Activated CD4-positive, alpha-beta T cell treated with anti-CD3 and anti-CD28 coated beads, Interleukin-2, amount 10 ng/mL, durations not matched to agents 24 days and 14 days (primary cell): ENCODE data around the gene RAPGEF5. TPM values are rescaled to one million over a fixed set of nuclear protein-coding genes. Genes with fewer than 3 reads are reported as not detected.
A peak's percentile ranks its signal among the peaks of the same experiment; 100 is the strongest.

Source experiments
- DNase-seq: peaks from one replicate; pipeline ENCODE4 v3.0.0; 2022
- H3K27ac Mint-ChIP-seq: one replicate; pipeline ENCODE4 v1.8.0; 2022; ENCODE audit warnings: mild to moderate bottlenecking, mixed read lengths
- H3K27me3 Mint-ChIP-seq: one replicate; pipeline ENCODE4 v1.8.0; 2022; ENCODE audit warnings: mixed read lengths
- H3K36me3 Mint-ChIP-seq: one replicate; pipeline ENCODE4 v1.8.0; 2022; ENCODE audit warnings: low read depth, mild to moderate bottlenecking, mixed read lengths
- H3K4me1 Mint-ChIP-seq: one replicate; pipeline ENCODE4 v1.8.0; 2021; ENCODE audit warnings: mixed read lengths
- H3K4me3 Mint-ChIP-seq: one replicate; pipeline ENCODE4 v1.8.0; 2022; ENCODE audit warnings: mild to moderate bottlenecking, moderate library complexity, mixed read lengths
- H3K9me3 Mint-ChIP-seq: one replicate; pipeline ENCODE4 v1.8.0; 2021; ENCODE audit warnings: mixed read lengths
- intact Hi-C: fragments of 100-400 bp; cut with micrococcal nuclease; formaldehyde crosslinking; loops from one replicate; pipeline ENCODE4 v1.15.1; 2023
- total RNA-seq: library from RNA; stranded (reverse); gene quantifications from 2 replicates; pipeline ENCODE4 v1.2.3, GENCODE V29; 2022

Gene RAPGEF5
- total RNA-seq, 1 donor from 2014 or later, result 0.54 TPM

DNA sequence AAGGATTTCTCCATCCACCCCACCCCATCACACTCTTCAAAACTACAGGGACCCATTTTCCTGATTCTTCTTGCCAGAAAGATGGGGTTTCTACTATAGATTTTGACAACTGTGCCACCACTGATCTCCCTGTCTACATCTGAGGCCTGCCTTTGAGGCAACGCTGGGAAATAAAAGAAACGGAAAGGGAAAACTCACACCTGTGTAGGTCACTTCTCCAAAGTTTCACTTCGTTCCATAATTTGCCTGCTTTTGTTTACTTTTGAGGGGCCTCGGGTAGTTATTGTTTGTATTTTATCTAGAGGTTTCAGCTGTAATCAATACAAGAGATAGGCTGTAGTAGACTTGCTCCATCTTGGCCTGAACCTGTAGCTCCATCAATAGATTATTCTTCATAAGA is 56.1 kb downstream of the RAPGEF5 start:
- H3K27ac Mint-ChIP-seq, result no peak overlapping the region
- H3K4me1 Mint-ChIP-seq, result no peaks in the 10 kb centered on the region
- peaks cover 3% of the 10 kb centered on the region for H3K9me3 Mint-ChIP-seq
- intact Hi-C loops, result no loop called here
- peaks cover 15% of the 10 kb centered on the region for H3K27me3 Mint-ChIP-seq
- H3K36me3 Mint-ChIP-seq, result no peaks in the 10 kb centered on the region
- H3K4me3 Mint-ChIP-seq, result no peak overlapping the region
- no peak for DNase-seq

GRCh38 chr7:22296916-22297315 is 60.0 kb downstream of the RAPGEF5 start:
- no peak for DNase-seq
- Mint-ChIP-seq H3K27me3 (peaks cover 29% of the 10 kb centered on the region), H3K4me3 (no peak overlapping the region), H3K27ac (no peak overlapping the region), H3K9me3 (no peaks in the 10 kb centered on the region), H3K4me1 (peaks cover 4% of the 10 kb centered on the region), H3K36me3 (no peaks in the 10 kb centered on the region)
- intact Hi-C loops, result no loop called here

GRCh38 chr7:22296265-22296566 is 60.7 kb downstream of the RAPGEF5 start:
- no peak for DNase-seq
- Mint-ChIP-seq H3K4me3 (no peak overlapping the region), H3K9me3 (no peaks in the 10 kb centered on the region), H3K27me3 (peaks cover 29% of the 10 kb centered on the region), H3K4me1 (peaks cover 4% of the 10 kb centered on the region), H3K27ac (no peak overlapping the region), H3K36me3 (no peaks in the 10 kb centered on the region)
- intact Hi-C loops, result no loop called here

DNA sequence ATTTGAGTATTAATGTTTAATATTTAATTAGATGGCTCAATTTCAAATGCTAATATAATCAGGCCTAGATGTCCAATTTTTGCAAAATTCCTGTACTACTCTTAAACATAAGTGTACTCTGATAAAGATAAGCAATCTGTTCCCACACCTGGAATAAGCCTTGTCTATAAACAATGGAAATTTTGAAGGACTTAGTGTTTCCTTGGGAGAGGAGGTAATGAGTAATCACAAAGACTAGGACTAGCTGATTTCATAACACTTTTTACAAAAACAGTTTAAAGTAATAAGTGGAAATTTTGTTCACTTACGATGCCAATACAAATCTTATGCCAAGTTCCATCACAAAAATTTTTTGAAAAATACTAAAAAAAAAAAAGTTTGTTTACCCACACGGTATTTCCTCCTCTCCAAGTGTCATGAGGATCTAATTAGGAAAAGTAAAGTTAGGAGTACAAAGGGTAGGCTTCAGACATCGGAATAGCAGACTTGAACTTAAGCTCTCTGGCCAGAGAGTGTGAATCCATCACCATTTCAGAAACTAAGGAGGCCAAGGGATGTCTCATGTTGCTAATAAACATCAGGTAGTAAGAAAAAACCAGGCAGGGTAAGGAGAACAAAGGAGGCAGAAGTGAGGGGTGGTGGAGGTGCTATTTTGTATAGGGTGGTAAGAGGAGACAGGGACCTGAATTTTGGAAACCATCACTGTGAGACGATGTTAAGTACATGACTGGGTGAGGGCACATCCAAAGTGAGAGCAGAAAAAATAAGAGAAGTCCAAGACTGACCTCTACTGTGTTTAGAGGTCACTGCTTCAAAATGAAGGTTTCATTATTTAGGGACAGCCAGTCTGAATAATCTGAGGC is 61.3 kb downstream of the RAPGEF5 start:
- no peaks in the 10 kb centered on the region for H3K36me3 Mint-ChIP-seq
- no peak for DNase-seq
- H3K4me1 Mint-ChIP-seq, result peaks cover 4% of the 10 kb centered on the region
- H3K27me3 Mint-ChIP-seq, result peaks cover 29% of the 10 kb centered on the region
- no peaks in the 10 kb centered on the region for H3K9me3 Mint-ChIP-seq
- no peak overlapping the region for H3K4me3 Mint-ChIP-seq
- H3K27ac Mint-ChIP-seq, result no peak overlapping the region
- intact Hi-C loops, result no loop called here

- Mint-ChIP-seq H3K36me3 (no peaks in the 10 kb centered on the region), H3K9me3 (no peaks in the 10 kb centered on the region), H3K27me3 (peaks cover 35% of the 10 kb centered on the region), H3K27ac (no peak overlapping the region), H3K4me3 (no peak overlapping the region), H3K4me1 (peaks cover 4% of the 10 kb centered on the region)
- intact Hi-C loops, result no loop called here
- peak; percentile 60 for DNase-seq
These were observed 64.4 kb downstream of the RAPGEF5 start for GRCh38 chr7:22292531-22292930.

DNA sequence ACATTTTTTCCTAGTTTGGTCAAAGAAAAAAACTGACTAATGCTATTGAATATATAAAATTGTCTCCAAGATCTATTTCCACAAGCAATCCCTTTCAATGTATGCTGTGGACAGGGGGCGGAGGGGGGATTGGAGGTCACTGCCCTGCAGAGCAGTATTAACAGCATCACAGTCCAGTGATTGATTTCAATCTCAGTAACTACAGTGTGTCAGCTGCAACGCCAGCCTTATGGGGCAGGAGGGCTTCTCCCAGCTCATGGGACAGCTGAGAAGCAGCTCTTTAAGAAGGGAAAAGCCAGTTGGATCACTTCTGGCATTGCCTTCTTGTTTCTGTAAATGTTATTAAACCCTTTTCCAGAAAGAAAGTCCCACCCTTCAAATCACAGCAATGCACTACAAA is 65.0 kb downstream of the RAPGEF5 start:
- H3K4me1 Mint-ChIP-seq, result peaks cover 4% of the 10 kb centered on the region
- intact Hi-C loops, result no loop called here
- DNase-seq, result no peak
- no peak overlapping the region for H3K27ac Mint-ChIP-seq
- no peak overlapping the region for H3K4me3 Mint-ChIP-seq
- no peaks in the 10 kb centered on the region for H3K36me3 Mint-ChIP-seq
- H3K27me3 Mint-ChIP-seq, result peaks cover 33% of the 10 kb centered on the region
- no peaks in the 10 kb centered on the region for H3K9me3 Mint-ChIP-seq

DNA sequence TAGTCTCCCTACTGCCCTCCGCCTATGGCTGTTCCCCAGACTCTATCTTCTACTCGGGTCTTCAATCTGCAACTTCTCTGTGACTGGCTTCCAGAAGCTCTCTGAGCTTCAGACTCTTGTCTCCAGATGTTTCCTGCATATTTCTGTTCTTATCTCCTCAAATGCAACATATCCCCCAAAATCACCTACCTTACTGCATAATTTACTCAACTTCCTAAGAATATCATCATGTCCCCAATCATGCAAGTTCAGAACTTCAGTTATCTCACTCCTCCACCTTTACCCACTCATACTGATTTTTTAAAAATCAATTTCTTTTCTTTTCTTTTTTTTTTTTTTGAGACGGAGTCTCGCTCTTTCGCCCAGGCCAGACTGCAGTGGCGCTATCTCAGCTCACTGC is 68.8 kb downstream of the RAPGEF5 start:
- intact Hi-C loops, result no loop called here
- no peak overlapping the region for H3K27ac Mint-ChIP-seq
- no peak overlapping the region for H3K4me3 Mint-ChIP-seq
- H3K27me3 Mint-ChIP-seq, result peaks cover 21% of the 10 kb centered on the region
- H3K9me3 Mint-ChIP-seq, result no peaks in the 10 kb centered on the region
- peaks cover 3% of the 10 kb centered on the region for H3K4me1 Mint-ChIP-seq
- H3K36me3 Mint-ChIP-seq, result no peaks in the 10 kb centered on the region
- DNase-seq, result no peak

DNA sequence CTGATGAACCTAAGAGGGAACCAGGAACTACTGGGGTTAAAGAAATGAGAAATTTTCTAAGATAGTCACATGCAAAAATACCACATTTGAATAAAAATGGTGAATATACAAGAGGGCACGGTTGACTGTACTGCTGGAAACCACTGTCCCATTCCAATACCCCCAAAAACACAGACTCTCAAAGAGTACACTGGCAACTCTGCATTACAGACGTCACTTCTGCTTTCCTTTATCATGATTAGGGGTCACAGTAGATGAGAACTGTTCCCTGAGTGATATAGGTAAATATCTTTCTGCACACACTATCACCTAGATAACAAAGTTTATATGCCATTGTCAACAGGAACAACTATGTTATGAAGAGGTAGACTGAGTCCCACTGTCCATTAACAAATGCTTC is 69.5 kb downstream of the RAPGEF5 start:
- H3K4me3 Mint-ChIP-seq, result no peak overlapping the region
- H3K4me1 Mint-ChIP-seq, result no peaks in the 10 kb centered on the region
- H3K36me3 Mint-ChIP-seq, result no peaks in the 10 kb centered on the region
- H3K9me3 Mint-ChIP-seq, result no peaks in the 10 kb centered on the region
- DNase-seq, result no peak
- H3K27me3 Mint-ChIP-seq, result peaks cover 19% of the 10 kb centered on the region
- no peak overlapping the region for H3K27ac Mint-ChIP-seq
- intact Hi-C loops, result no loop called here

DNA sequence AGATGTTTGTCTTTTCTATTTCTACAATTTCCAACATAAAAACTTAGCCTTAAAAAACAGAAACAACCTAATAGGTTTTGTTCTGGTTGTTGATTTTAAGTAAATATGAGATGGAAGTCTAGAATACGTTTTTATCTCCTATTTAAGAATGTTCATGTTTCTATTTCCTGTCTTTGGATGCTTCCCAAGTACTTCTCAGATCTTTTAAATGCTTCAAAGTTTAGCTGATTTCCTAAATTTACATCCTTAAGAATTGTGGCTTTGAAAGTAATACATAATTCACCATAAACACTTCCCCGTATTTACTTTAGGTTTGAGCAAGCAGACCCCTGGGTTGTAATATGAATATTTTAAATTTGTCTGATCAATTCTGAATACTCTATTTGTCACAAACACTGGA is 70.5 kb downstream of the RAPGEF5 start:
- DNase-seq, result no peak
- intact Hi-C loops, result no loop called here
- no peak overlapping the region for H3K4me3 Mint-ChIP-seq
- no peaks in the 10 kb centered on the region for H3K4me1 Mint-ChIP-seq
- no peaks in the 10 kb centered on the region for H3K9me3 Mint-ChIP-seq
- H3K27ac Mint-ChIP-seq, result no peak overlapping the region
- H3K36me3 Mint-ChIP-seq, result no peaks in the 10 kb centered on the region
- H3K27me3 Mint-ChIP-seq, result peaks cover 19% of the 10 kb centered on the region

- H3K36me3 Mint-ChIP-seq, result no peaks in the 10 kb centered on the region
- H3K4me3 Mint-ChIP-seq, result no peak overlapping the region
- no peaks in the 10 kb centered on the region for H3K4me1 Mint-ChIP-seq
- H3K9me3 Mint-ChIP-seq, result no peaks in the 10 kb centered on the region
- no peak for DNase-seq
- intact Hi-C loops, result no loop called here
- H3K27ac Mint-ChIP-seq, result no peak overlapping the region
- peaks cover 10% of the 10 kb centered on the region for H3K27me3 Mint-ChIP-seq
These were observed 75.5 kb downstream of the RAPGEF5 start for GRCh38 chr7:22281481-22281880.

DNA sequence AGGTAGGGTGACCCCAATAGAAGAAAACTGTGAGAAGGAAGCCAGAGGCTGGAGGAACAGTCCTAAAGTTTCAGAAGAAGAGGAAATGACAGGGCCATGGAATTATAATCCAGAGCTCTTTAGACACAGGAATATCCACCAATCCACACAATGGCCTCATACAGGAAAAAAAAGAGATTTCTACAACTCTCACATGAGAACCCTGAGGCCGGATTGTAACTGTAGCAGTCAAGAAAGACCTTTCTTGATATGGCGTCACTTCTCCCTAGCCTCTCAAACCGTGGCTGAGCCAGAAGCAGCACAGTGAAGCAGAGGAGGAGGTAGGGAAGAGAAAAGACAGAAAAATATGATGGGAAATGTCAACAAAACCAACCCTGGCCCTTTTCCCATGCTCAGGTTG is 76.9 kb downstream of the RAPGEF5 start:
- Mint-ChIP-seq H3K27me3 (peaks cover 5% of the 10 kb centered on the region), H3K4me3 (no peak overlapping the region), H3K4me1 (no peaks in the 10 kb centered on the region), H3K9me3 (no peaks in the 10 kb centered on the region), H3K27ac (no peak overlapping the region), H3K36me3 (no peaks in the 10 kb centered on the region)
- intact Hi-C loops, result no loop called here
- no peak for DNase-seq

- Mint-ChIP-seq H3K36me3 (no peaks in the 10 kb centered on the region), H3K4me1 (no peaks in the 10 kb centered on the region), H3K27ac (no peak overlapping the region), H3K9me3 (no peaks in the 10 kb centered on the region), H3K27me3 (peaks cover 6% of the 10 kb centered on the region), H3K4me3 (no peak overlapping the region)
- intact Hi-C loops, result no loop called here
- DNase-seq, result no peak
These were observed 78.3 kb downstream of the RAPGEF5 start for GRCh38 chr7:22278660-22279059.

GRCh38 chr7:22277375-22277774 is 79.6 kb downstream of the RAPGEF5 start:
- H3K9me3 Mint-ChIP-seq, result no peaks in the 10 kb centered on the region
- H3K4me3 Mint-ChIP-seq, result no peak overlapping the region
- no peaks in the 10 kb centered on the region for H3K36me3 Mint-ChIP-seq
- H3K4me1 Mint-ChIP-seq, result no peaks in the 10 kb centered on the region
- intact Hi-C loops, result no loop called here
- peaks cover 5% of the 10 kb centered on the region for H3K27me3 Mint-ChIP-seq
- DNase-seq, result no peak
- no peak overlapping the region for H3K27ac Mint-ChIP-seq

- intact Hi-C loops, result no loop called here
- DNase-seq, result no peak
- H3K9me3 Mint-ChIP-seq, result no peaks in the 10 kb centered on the region
- H3K27me3 Mint-ChIP-seq, result peaks cover 4% of the 10 kb centered on the region
- no peaks in the 10 kb centered on the region for H3K36me3 Mint-ChIP-seq
- H3K27ac Mint-ChIP-seq, result no peak overlapping the region
- no peak overlapping the region for H3K4me3 Mint-ChIP-seq
- H3K4me1 Mint-ChIP-seq, result no peaks in the 10 kb centered on the region
These were observed 81.3 kb downstream of the RAPGEF5 start for GRCh38 chr7:22275661-22276060.

- H3K4me1 Mint-ChIP-seq, result peaks cover 8% of the 10 kb centered on the region
- no peak overlapping the region for H3K27ac Mint-ChIP-seq
- no peak overlapping the region for H3K4me3 Mint-ChIP-seq
- no peaks in the 10 kb centered on the region for H3K36me3 Mint-ChIP-seq
- no peaks in the 10 kb centered on the region for H3K9me3 Mint-ChIP-seq
- DNase-seq, result no peak
- intact Hi-C loops, result no loop called here
- peaks cover 15% of the 10 kb centered on the region for H3K27me3 Mint-ChIP-seq
These were observed 85.6 kb downstream of the RAPGEF5 start for GRCh38 chr7:22271311-22271710.
